GM18520 (cell line): Measurements from ENCODE around the gene FEN1.

Source experiments
- ATAC-seq: cut with Tn5 transposase; IDR thresholded peaks from one replicate; pipeline ENCODE4 v1.9.1; 2021; ENCODE audit not compliant: unreplicated experiment

FEN1 gene

GRCh38 chr11:61756452-61757212 is 36.1 kb upstream of the FEN1 start:
- no peak for ATAC-seq

- ATAC-seq, result no peak
Observed at GRCh38 chr11:61757213-61757862, 35.4 kb upstream of the FEN1 start.

GRCh38 chr11:61760946-61761345 is 31.8 kb upstream of the FEN1 start:
- no peak for ATAC-seq

GRCh38 chr11:61761440-61762222 is 31.1 kb upstream of the FEN1 start:
- ATAC-seq, result no peak

- no peak for ATAC-seq
Observed at GRCh38 chr11:61762223-61762615, 30.5 kb upstream of the FEN1 start.

- ATAC-seq, result no peak
Observed at GRCh38 chr11:61762798-61763197, 29.9 kb upstream of the FEN1 start.

GRCh38 chr11:61763930-61764605 is 28.6 kb upstream of the FEN1 start:
- ATAC-seq, result no peak

GRCh38 chr11:61764606-61765260 is 28.0 kb upstream of the FEN1 start:
- ATAC-seq, result no peak

- ATAC-seq, result no peak
Observed at GRCh38 chr11:61765550-61766253, 27.0 kb upstream of the FEN1 start.

- no peak for ATAC-seq
Observed at GRCh38 chr11:61766353-61766841, 26.3 kb upstream of the FEN1 start.

- no peak for ATAC-seq
Observed at GRCh38 chr11:61768376-61769076, 24.2 kb upstream of the FEN1 start.

GRCh38 chr11:61769169-61769920 is 23.4 kb upstream of the FEN1 start:
- no peak for ATAC-seq

GRCh38 chr11:61769946-61770683 is 22.6 kb upstream of the FEN1 start:
- ATAC-seq, result no peak

- ATAC-seq, result no peak
Observed at GRCh38 chr11:61771195-61771894, 21.4 kb upstream of the FEN1 start.

- ATAC-seq, result no peak
Observed at GRCh38 chr11:61771985-61772455, 20.7 kb upstream of the FEN1 start.

GRCh38 chr11:61773356-61773755 is 19.4 kb upstream of the FEN1 start:
- ATAC-seq, result no peak

GRCh38 chr11:61773809-61774208 is 18.9 kb upstream of the FEN1 start:
- no peak for ATAC-seq
